ENCODE data around the gene BCL11B.

Gene BCL11B

GRCh38 chr14:99177046-99177655 is 94.8 kb downstream of the BCL11B start:
- no peak for DNase-seq

- DNase-seq = no peak
Observed at GRCh38 chr14:99176156-99176945, 95.6 kb downstream of the BCL11B start.

- DNase-seq = no peak
Observed at GRCh38 chr14:99175331-99176155, 96.5 kb downstream of the BCL11B start.

- DNase-seq = no peak
Observed at GRCh38 chr14:99174770-99175319, 97.2 kb downstream of the BCL11B start.

GRCh38 chr14:99174081-99174769 is 97.8 kb downstream of the BCL11B start:
- DNase-seq = no peak

- no peak for DNase-seq
Observed at GRCh38 chr14:99173506-99173905, 98.5 kb downstream of the BCL11B start.

- no peak for DNase-seq
Observed at GRCh38 chr14:99173086-99173485, 98.9 kb downstream of the BCL11B start.

GRCh38 chr14:99171396-99171795 is 100.6 kb downstream of the BCL11B start:
- DNase-seq = no peak

GRCh38 chr14:99169776-99170356 is 102.1 kb downstream of the BCL11B start:
- DNase-seq = no peak

- DNase-seq = no peak
Observed at GRCh38 chr14:99168330-99168729, 103.7 kb downstream of the BCL11B start.

GRCh38 chr14:99166506-99166905 is 105.5 kb downstream of the BCL11B start:
- no peak for DNase-seq

GRCh38 chr14:99164712-99165111 is 107.3 kb downstream of the BCL11B start:
- DNase-seq = no peak

- no peak for DNase-seq
Observed at GRCh38 chr14:99163446-99163845, 108.6 kb downstream of the BCL11B start.

- no peak for DNase-seq
Observed at GRCh38 chr14:99159341-99160340, 112.4 kb downstream of the BCL11B start.

- DNase-seq = no peak
Observed at GRCh38 chr14:99158646-99159165, 113.3 kb downstream of the BCL11B start.

GRCh38 chr14:99158150-99158549 is 113.8 kb downstream of the BCL11B start:
- no peak for DNase-seq

- DNase-seq = no peak
Observed at GRCh38 chr14:99157676-99158075, 114.3 kb downstream of the BCL11B start.

- DNase-seq = no peak
Observed at GRCh38 chr14:99157246-99157645, 114.8 kb downstream of the BCL11B start.

- DNase-seq = no peak
Observed at GRCh38 chr14:99156814-99157213, 115.2 kb downstream of the BCL11B start.

- no peak for DNase-seq
Observed at GRCh38 chr14:99156090-99156425, 115.9 kb downstream of the BCL11B start.
